HG02763 (cell line): ENCODE data around the gene CAPZB.

Source experiments
- ATAC-seq: cut with Tn5 transposase; IDR thresholded peaks from one replicate; pipeline ENCODE4 v1.9.1; 2021; ENCODE audit warnings: mild to moderate bottlenecking, moderate library complexity; ENCODE audit not compliant: unreplicated experiment

CAPZB gene

GRCh38 chr1:19469004-19469403 is 16.3 kb downstream of the CAPZB start:
- ATAC-seq: no peak

GRCh38 chr1:19468397-19468956 is 16.9 kb downstream of the CAPZB start:
- peak; percentile 49 for ATAC-seq

- ATAC-seq: no peak
These were observed 17.8 kb downstream of the CAPZB start for GRCh38 chr1:19467199-19468187.

DNA sequence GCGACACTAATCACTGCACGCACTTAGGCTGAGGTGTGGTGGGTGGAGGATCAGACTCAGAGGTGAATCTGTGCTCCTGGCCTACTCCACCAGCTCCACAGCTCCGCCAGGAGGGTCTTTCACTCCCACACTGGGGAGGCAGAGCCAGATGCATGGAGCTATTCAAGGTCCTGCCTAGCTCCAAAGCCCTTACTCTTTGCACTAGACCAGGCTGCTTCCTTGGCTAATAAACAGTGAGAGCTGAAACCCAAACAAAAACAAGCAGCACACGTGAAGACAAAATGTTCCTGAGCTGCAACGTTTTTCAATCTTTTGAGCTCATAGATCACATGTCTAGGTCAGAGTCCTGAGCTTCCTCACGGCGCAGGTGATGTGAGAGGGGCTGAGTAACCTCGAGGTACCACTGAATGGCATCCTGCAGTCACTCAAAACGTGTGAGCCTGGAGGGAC is 19.2 kb downstream of the CAPZB start:
- ATAC-seq: no peak

GRCh38 chr1:19465650-19466049 is 19.7 kb downstream of the CAPZB start:
- ATAC-seq: no peak

GRCh38 chr1:19465123-19465522 is 20.2 kb downstream of the CAPZB start:
- no peak for ATAC-seq

- ATAC-seq: no peak
These were observed 20.6 kb downstream of the CAPZB start for GRCh38 chr1:19464696-19465095.

DNA sequence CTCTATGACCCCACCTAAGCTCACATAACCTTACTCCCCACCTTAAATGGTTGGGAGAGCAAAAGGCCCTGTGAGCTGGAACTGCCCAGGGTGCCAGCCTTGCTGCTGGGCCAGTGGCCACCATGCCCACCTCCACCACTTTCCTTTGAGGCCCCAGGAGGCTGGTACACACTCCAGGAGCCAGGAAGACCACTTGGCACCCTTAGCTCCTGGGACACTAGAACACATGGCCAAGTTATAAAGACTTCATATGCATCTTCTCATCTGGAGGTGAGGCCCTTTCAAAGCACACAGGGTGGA is 21.9 kb downstream of the CAPZB start:
- no peak for ATAC-seq

DNA sequence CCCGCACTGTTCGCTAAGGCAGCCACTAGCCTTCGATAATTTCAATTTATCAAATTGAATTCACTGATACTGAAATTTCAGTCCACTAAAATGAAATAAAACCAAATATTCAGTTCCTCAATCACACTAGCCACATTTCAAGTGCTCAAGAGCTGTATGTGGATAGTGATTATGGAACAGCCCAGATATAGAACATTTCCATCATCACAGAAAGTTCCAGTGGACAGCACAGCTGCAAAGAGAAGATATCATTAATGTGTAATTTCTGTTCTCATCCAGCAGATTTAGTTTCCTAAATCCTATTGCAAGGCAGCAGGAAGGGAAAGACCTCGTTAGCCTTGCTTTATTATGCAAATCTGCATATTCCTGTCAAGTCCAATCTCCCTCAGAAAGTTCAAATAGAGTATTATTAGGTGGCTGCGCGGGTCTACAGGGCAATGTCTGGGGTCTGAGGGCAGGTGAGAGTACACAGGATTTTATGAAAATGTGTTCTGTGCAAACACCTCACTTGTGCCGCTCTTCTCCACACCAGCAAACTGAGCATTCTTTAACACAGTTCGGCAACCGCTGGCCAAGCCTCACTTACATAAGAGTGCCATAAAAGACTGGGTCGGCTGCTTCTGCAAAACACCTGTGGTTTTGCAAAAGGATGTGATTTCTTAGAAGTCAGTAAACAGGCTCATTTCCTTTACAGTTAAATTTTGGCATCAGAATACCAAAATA is 22.4 kb downstream of the CAPZB start:
- no peak for ATAC-seq

DNA sequence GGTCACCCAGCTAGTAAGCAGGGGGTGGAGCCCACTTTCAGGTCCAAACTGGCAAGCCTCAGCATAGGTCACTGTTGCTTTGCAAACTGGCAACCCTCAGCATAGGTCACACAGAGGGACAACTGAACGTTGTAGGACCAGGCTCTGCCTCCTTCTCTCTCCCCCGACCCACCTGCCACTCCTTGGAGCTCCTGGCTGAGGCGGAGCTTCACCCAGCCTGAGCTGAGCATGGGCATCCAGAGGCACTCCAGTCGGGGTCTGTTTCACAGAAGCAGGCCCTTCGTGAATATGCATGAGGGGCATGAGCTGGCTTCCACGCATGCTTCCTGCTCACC is 24.2 kb downstream of the CAPZB start:
- ATAC-seq: no peak

- ATAC-seq: no peak
These were observed 24.7 kb downstream of the CAPZB start for GRCh38 chr1:19460535-19461219.

DNA sequence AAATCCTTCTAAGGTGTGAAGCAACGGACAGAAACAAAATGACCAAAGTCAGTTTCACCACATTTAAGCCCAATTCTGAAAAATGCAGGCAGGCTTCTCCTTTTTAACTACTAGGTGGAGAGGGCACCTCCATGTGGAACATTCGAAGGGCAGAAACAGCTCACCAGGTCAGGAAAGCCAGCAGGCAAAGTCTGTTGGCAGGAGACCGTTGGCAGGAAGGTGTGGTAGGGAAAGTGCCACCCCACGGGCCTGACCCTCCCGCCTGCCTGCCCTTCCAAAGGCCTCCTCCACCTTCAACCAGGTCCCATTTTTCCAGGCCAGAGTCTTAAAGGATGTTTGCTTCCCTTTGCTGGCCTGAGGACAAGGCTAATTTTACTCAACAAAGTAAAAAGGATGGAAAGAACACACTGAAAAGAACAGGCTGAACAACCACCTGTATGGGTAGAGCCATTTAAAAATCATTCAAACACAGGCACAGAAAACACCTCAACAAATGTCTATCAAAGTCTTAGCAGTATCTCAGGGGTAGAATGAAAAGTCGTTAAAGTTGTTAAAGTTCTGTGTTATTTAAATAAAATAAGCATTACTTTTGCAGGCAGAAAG is 26.4 kb downstream of the CAPZB start:
- ATAC-seq: no peak

- ATAC-seq: no peak
These were observed 27.7 kb downstream of the CAPZB start for GRCh38 chr1:19457607-19458006.

DNA sequence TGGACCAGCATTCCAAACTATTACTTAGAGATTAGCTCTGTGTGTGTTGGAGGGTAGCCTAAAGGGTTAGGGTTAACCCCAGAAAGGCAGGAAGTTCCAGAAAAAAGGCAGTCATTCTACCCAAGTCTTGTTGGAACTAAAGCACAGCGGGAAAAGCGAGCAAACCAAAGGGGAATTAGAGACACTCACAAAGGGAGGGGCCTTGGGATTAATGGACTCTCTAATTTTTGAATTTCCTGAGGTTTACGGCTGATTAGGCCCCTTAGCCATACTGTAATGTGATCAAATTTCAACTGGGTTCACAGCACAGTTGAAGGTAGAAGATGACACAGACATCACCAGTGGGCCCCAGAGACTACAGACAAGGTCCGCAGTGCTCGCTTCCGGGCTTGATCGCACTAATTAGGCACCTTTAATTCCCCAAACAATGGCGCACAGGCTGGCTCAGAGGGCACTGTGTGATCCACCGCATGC is 28.3 kb downstream of the CAPZB start:
- ATAC-seq: no peak

DNA sequence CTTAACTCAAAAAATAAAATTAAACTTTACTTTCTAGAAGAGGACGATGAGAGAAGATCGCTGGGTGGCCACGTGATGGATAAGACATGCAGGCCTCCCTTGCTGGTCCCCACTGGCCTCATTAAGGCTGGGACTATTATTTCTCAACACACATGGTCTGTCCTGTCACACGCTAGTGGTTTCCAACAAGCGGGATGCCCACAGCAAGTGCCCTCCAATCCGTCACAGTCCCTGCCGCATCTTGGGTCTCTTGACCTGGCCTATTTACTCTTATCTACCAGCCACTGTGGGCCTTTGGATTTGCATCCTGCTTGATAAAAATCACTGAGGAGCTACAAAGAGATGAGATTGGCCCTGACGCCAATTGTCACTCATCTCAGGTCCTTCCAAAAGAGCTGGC is 30.0 kb downstream of the CAPZB start:
- ATAC-seq: no peak

GRCh38 chr1:19454265-19455146 is 30.8 kb downstream of the CAPZB start:
- ATAC-seq: no peak

DNA sequence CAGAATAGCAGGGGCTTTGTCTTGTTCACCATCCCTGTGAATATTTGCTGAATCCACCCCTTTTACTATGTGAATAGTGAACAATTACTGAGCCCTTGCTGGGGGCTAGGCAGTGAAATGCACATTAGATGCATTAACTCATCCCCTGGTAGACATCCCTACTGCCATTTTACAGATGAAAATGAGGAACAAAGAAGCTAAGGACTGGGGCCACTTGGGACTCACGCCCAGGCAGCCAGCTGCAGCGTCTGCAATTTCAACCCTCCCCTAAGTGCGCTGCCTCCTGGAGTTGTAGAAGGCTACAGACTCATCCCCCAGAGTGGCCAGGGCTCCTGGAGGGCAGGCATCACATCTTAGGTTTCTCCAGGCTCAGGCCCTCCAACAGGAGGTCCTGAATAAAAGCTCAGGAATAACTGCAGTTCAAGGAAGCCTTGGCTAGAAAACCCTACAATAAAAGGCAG is 31.6 kb downstream of the CAPZB start:
- no peak for ATAC-seq

- ATAC-seq: no peak
These were observed 33.1 kb downstream of the CAPZB start for GRCh38 chr1:19452221-19452663.

DNA sequence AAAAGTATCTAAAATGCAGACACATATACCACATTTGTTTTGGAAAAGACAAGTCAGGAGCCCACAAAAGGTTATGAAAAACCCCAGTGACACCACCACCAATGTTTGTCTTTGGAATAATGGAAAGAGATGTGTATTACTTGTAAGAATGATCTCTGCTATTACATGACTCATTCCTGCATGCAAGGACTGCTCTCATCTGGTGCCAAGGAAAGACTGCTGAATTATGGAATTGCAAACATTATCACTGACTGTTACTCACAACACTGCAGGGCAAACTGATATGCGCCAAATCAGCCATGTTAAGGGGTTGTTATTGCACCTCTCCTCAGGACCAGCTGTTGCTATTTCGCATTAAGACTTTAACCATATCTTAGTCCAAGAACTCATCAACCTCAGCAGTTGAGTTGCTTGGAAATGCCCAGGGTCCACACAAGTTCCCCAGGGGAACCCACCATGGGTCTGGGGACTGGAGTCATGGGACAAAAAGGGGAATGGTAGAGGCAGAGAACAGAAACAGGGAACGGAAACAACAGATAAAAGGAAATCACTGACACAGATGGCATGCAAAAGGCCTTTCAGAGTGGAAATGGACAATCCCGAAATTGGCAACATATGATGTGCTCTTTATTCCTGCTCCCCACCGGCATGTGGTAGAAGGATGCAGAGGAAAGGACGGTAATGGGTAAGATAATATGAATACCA is 34.4 kb downstream of the CAPZB start:
- no peak for ATAC-seq
